ENCODE data around the gene GAB1.

The GAB1 gene

DNA sequence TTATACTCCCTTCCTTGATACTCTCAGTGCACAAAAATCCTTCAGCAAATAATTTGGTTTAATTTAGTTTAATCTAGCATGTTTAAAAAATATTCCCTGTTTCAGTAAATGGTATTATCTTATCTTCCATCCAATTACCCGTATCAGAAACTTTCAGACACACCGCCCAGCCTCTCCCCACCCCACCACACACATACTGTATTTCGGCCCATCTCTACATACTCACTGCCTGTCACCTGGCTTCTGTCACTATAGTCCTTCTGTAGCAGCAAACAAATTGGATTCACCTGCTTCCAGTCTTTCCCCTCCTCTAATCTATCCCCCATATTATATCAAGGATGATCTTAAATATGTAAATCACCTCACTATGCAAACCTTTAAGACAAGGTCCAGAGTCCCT is 24.8 kb upstream of the GAB1 start:
- no peak overlapping the region for H3K4me3 ChIP-seq (ENCODE audit: low read depth, low read length)
- TF ChIP-seq, protein P1, sequence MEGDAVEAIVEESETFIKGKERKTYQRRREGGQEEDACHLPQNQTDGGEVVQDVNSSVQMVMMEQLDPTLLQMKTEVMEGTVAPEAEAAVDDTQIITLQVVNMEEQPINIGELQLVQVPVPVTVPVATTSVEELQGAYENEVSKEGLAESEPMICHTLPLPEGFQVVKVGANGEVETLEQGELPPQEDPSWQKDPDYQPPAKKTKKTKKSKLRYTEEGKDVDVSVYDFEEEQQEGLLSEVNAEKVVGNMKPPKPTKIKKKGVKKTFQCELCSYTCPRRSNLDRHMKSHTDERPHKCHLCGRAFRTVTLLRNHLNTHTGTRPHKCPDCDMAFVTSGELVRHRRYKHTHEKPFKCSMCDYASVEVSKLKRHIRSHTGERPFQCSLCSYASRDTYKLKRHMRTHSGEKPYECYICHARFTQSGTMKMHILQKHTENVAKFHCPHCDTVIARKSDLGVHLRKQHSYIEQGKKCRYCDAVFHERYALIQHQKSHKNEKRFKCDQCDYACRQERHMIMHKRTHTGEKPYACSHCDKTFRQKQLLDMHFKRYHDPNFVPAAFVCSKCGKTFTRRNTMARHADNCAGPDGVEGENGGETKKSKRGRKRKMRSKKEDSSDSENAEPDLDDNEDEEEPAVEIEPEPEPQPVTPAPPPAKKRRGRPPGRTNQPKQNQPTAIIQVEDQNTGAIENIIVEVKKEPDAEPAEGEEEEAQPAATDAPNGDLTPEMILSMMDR (IDR thresholded peaks at IDR 0.05; ENCODE audit: control insufficient read depth, extremely low read depth, insufficient read depth) = no peak
- no peak for DNase-seq (ENCODE audit: low read depth)

DNA sequence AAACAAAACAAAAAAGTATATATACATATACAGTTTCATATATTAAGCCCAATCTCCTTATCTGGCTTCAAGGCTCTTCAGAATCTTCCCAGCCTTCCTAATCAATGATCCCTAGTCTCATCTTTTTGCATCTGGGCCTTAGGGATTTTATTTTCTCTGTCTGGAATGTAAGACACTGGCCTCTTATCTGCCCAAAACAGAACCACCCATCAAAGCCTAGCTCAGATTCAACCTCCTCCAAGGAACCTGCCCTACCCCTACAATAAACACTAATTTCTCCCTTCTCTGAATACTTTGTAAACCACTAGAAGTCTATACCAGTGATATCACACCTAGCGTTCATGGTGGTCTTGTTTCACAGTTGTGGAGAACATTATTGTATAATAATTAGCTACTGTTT is 23.2 kb upstream of the GAB1 start:
- H3K4me3 ChIP-seq (ENCODE audit: low read depth, low read length) = no peak overlapping the region
- TF ChIP-seq, protein P1 (IDR thresholded peaks at IDR 0.05; ENCODE audit: control insufficient read depth, extremely low read depth, insufficient read depth) = no peak
- DNase-seq (ENCODE audit: low read depth) = no peak

DNA sequence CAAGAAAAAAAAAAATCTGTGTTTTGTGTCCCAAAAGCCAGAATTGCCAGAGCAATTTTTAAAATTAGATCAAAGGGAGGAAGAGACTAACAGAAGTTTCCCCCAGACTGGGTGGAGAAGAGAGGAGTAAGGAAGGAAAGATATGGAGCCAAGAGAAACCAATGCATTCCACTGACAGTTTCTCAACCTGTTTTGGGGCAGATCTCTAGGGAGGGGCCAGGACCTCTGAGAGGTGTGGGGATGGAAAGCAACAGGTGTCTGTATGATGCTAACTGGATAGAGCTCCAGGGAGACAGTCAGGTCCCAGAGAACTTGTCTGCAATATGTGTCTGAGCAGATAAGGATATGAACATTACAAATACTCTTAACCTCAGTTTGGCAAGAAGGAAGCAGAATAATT is 22.7 kb upstream of the GAB1 start:
- H3K4me3 ChIP-seq (ENCODE audit: low read depth, low read length) = no peak overlapping the region
- DNase-seq (ENCODE audit: low read depth) = no peak
- TF ChIP-seq, protein P1 (IDR thresholded peaks at IDR 0.05; ENCODE audit: control insufficient read depth, extremely low read depth, insufficient read depth) = no peak

DNA sequence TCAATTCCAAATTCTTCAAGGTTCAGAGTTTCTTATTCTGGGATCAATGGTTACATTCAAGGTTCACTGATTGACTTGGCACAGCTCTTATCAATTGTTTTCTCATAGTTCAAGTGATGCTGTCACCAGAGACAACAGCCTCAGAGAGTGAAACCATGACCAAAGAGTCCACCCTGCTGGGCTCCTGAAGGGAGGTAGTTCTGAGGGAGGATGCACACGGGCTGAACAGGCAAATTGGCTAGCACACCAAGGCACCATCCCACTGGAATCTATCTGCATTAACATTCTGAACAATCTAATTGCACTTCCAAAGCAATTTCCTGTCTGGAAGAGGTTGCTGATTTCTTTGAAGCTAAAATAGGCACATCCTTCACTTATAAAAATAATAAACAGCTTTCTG is 16.6 kb upstream of the GAB1 start:
- no peak overlapping the region for H3K4me3 ChIP-seq (ENCODE audit: low read depth, low read length)
- TF ChIP-seq, protein P1 (IDR thresholded peaks at IDR 0.05; ENCODE audit: control insufficient read depth, extremely low read depth, insufficient read depth) = no peak
- no peak for DNase-seq (ENCODE audit: low read depth)

DNA sequence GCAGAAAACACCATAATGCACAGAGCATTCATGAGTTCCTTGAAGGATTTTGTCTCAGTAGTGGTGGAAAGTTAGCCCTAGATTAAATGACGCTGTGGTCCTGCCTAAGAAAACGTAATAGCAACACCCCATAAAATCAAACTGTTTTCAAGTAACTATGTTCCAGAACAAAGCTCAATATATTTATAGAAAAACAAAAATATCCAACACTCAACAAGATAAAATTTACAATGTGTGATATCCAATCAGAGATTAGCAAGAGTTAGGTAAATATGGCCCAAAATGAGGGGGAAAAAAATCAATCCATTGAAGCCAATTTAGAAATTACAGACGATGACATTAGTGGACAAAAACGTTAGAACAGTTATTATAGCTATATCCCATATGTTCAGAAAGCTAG is 9.9 kb upstream of the GAB1 start:
- no peak overlapping the region for H3K4me3 ChIP-seq (ENCODE audit: low read depth, low read length)
- DNase-seq (ENCODE audit: low read depth) = no peak
- TF ChIP-seq, protein P1 (IDR thresholded peaks at IDR 0.05; ENCODE audit: control insufficient read depth, extremely low read depth, insufficient read depth) = no peak

DNA sequence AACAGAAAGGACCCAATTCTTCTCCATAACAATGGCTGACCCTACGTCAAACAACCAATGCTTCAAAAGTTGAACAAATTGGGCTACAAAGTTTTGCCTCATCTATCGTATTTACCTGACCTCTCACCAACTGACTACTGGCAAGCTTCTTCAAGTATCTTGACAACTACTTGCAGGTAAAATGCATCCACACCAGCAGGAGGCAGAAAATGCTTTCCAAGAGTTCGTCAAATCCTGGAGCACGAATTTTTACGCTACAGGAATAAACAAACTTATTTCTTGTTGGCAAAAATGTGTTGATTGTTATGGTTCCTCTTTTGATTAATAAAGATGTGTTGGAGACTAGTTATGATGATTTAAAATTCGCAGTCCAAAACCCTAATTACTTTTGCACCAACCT is 6.7 kb upstream of the GAB1 start:
- TF ChIP-seq, protein P1 (IDR thresholded peaks at IDR 0.05; ENCODE audit: control insufficient read depth, extremely low read depth, insufficient read depth) = no peak
- H3K4me3 ChIP-seq (ENCODE audit: low read depth, low read length) = no peak overlapping the region
- DNase-seq (ENCODE audit: low read depth) = no peak

DNA sequence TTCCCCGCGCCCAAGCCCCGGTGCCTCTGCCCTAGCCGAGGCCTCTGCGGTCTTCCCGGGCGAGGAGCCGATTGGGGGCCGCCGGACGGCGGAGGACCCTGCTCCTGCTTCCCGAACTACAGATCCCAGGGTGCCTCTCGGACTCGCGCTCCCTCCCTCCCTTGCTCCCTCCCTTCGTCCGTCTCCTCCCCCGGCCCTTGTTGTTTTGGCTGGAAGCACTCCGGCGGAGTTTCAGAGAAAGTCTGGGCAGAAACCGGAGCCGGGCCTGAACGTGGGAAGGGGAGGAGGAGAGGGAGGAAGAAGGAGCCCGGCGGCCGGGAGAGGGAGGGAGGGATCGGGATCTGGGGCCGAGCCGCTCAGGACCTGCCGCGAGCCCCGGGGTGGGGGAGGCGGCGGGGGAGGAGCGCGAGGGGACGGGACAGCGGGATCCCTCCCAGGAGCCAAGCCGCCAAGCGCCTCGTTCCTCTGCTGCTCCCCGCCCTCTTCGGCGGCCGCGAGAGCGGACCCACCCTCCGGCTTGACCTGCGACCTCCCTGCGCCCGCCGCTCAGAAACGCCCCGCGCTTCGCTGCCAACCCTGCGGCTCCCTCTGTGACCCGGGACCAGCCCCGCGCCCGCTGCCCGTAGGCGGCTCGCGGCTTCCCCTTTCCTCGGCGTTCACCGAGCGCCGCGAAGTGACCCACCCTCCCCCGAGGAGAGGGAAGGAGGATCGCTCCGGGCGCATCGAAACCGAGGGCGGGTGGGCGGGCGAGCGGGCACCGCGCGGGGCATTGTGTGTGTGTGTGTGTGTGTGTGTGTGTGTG is 496 bp upstream of the GAB1 start:
- DNase-seq (ENCODE audit: low read depth) = peak; percentile 48
- TF ChIP-seq, protein P1 (IDR thresholded peaks at IDR 0.05; ENCODE audit: control insufficient read depth, extremely low read depth, insufficient read depth) = no peak
- H3K4me3 ChIP-seq (ENCODE audit: low read depth, low read length) = peak overlapping the region; percentile 73

Data from LNCaP clone FGC (cell line).